RPMI7951 (cell line): ENCODE data around the gene CGGBP1. TPM values are rescaled to one million over a fixed set of nuclear protein-coding genes. Genes with fewer than 3 reads are reported as not detected.
"Not testable (repeated sequence)": the region's sequence is repeated elsewhere in the genome, so short reads cannot be mapped to it uniquely, and the experiment has no call there.

Experiments
- DNase-seq: peaks from one replicate; pipeline ENCODE4 v3.0.0-alpha.2; 2012; ENCODE audit warnings: low read depth
- total RNA-seq: library from RNA; depleted of rRNA; stranded (reverse); fragments of >200 nt; shearing (Covaris generic); gene quantifications from 2 replicates; pipeline ENCODE4 v1.2.3, GENCODE V29; 2014; rRNA removed

CGGBP1 gene
- total RNA-seq, 1 experiment from 2014 or later = 94.9 TPM

DNA sequence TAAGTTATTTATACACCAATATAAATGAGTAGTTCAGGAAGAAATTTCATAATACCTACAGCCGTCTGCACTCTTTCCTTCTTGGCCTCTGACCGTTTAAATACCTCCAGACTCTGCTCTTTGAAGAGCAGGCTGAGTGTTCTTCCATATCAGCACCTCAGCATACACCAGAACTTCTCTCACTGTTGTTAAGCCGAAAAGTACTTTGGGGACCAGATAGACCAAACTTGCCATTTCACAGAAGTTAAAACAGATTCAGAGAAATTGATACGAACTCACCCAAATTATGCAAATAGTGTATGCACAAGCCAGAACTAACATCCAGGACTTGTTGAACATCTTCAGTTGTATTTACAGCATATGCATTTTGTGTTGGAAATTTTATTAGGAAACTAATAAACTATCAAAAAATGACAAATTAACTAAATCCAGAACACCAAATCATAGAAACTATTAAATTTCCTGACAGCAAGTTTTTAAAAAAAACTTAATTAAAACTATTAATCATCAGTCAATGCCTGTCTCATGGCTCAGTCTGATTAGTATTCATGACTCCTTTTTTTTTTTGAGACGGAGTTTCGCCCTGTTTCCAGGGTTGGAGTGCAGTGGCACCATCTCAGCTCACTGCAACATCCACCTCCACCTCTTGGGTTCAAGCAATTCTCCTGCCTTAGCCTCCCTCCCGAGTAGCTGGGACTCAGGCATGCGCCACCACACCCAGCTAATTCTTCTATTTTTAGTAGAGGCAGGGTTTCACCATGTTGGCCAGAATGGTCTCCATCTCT is 24.1 kb downstream of the CGGBP1 start:
- DNase-seq = peak; percentile 18

DNA sequence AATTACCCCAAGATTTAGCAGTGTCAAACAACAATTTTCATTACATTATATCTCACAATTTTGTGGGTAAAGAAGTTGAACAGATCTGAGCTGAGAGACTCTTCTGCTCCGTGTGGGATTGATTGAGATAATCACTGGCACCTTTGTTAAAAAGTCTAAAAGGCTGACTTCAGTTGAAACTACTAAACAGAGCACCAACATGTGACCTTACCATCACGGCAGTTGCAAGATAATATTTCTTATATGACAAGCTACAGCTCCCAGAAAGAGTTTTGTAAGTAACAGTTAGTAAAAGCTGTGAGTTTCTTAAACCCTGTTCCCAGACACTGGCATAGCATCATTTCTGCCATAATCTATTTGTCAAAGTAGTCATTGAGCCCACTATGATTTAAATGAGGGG is 25.0 kb downstream of the CGGBP1 start:
- DNase-seq = no peak

DNA sequence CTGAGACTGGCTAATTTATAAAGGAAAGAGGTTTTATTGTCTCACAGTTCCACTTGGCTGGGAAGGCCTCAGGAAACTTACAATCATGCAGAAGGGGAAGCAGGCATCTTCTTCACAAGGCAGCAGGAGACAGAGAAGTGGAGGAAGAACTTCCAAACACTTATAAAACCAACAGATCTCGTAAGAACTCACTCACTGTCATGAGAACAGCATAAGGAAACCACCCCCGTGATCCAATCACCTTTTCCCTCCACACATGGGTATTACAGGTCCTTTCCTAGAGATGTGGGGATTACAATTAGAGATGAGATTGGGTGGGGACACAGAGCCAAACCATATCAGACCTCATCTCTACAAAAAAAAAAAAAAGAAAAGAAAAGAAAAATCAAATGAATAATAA is 25.7 kb downstream of the CGGBP1 start:
- DNase-seq = no peak

DNA sequence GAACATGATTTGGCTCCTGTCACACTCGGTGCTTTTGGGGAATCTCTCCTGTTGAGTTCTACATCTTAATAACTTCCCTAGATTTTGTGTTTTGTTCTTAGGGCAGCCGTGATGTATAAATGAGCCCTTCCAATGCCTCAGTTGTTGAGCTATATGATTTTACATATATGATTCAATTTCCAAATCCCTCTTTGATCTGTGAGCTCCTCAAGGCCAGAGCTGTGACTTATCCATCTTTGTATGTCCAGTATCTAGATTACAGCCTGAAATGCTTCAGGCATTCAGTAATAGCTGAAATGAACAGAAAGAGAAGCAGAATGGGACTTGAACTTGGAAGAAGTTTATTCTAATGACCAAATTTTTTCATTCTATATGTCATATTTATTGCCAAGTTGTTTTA is 26.6 kb downstream of the CGGBP1 start:
- no peak for DNase-seq

DNA sequence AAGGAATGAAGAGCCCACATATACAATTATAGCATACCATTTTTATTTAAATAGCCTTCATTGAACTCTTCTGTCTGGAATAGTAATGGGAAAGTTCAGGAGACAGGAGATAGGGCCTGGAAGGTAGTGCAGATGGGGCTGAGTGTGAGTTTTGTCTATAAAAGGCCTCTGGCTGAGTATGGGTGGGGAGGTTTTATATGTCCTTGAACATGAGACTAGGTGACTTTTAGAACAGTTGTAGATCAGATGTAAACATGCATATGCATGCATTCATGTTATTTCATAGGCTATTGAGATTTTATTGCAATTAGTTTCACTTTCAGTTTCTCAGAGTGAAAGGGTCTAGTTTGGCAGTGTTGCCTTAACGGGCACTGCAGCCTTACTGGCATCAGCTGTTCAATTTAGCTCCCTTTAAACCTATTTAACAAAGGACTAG is 27.1 kb downstream of the CGGBP1 start:
- peak; percentile 71 for DNase-seq

DNA sequence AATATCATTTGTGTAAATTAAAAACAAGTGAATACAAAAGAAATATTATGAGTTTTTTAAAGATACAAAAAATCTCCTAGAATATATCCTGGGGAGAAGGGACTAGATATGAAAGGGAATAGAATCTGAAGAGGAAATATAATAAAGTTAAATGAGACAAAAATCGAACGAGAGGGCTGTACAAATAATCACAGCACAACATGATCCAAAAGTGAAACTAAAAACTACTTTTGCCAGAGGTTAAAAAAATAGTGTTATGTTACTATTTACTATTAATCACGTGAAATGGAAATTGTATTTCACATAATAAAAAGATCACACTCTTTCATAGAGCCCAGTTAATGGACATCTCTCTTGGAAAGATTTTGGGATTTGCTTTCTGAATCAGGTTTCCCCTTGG is 28.6 kb downstream of the CGGBP1 start:
- no peak for DNase-seq

DNA sequence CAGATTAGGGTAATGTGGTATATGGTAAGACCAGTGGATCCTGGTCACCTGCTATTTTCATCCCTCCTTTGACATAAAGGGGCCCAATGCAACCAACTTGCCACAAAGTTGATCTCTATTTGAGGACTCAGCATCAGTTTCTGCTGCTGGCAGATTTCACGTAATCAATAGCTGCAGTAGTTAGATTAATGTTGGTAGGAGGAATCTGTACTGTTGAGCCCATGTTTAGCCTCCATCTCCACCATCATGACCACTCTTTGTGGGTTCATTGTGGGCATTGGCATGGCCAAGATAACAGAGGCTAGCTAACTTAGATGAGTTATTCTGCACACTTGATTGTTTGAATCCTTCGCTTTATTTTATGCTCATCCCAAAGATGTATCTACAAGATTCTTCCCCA is 29.9 kb downstream of the CGGBP1 start:
- no peak for DNase-seq

DNA sequence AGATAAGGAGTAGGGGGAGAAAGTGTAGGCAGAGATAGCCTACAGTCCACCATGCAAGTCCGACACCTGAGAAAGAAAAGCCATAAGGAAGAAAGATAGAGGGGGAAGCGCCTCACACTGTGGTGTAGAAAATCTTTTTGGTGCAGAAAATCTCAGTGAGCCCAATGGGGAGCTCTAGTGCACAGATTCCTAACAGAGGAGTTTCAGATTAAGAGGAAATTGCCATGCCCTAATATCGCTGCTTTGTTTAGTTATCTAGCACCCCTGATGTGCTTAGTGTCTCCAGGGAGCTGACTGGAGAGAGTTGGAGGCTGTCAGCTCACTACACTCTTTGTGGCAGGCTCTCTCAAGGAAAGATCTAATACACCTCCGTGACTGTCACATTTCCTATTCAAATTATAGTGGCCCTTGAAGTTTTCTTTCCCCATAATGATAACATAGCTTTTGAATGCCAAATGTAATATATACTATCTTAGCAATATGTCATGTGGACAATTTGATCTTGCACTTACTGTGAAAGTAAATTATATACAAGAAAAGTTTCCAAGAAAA is 33.7 kb downstream of the CGGBP1 start:
- no peak for DNase-seq

DNA sequence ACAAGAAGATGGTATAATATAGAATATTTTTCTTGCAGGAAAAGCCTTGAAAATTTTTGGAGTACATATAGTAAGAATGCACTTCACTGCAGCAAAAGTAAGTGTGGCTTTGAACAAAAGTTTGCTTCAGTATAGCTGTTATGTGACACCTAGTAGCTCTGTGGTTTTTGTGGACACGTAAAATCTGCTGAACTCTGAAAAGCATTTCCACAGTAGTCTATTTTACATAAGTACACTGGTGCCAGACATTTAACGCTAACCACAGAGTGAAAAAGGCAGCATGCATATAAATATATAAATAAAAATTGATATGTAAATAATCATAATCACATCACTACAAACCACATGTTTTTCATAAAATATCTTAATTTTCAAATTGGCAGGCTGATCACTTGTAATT is 39.8 kb downstream of the CGGBP1 start:
- no peak for DNase-seq

DNA sequence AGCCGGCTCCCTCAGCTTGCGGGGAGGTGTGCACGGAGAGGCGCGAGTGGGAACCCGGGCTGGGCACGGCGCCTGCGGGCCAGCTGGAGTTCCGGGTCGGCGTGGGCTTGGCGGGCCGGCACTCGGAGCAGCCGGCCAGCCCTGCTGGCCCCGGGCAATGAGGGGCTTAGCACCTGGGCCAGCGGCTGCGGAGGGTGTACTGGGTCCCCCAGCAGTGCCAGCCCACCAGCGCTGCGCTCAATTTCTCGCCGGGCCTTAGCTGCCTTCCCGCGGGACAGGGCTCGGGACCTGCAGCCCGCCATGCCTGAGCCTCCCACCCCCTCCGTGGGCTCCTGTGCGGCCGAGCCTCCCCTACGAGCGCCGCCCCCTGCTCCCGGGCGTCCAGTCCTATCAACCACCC is 43.1 kb downstream of the CGGBP1 start:
- DNase-seq = not testable (repeated sequence)

DNA sequence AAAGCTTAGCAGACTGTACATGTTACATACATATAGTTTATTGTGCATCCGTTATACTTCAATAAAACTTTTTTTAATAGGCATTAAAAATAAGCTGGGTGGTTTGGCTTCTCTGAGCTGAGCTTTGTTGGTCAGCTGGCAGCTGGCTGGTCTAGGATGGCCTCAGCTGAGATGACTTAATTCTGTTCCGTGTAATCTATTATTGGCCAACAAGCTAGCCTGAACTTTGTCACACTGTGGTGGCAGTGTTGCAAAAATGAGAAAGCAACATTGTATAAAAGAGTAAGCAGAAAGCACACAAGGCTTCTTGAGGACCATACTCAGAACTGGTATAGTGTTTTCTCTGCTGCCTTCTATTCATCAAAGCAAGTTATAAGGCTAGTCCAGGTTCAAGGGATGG is 45.2 kb downstream of the CGGBP1 start:
- DNase-seq = no peak

DNA sequence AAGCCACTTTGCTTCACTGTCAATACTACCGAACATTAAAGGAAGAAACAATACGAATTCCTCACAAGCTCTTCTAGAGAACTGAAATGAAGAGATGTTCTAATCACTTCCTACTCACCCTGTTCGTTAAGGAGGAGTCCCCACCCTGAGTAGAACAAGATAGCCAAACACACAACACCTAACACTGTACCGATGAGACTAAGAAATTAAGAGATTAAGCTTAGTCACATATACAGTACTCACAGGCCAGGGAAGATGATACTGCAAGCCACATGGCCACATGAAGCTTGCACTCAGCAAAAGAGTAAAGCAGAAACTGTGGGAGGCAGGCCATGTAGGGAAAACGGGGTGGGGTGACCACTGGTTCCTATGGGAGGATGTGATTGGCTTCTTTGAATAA is 48.0 kb downstream of the CGGBP1 start:
- DNase-seq = no peak

DNA sequence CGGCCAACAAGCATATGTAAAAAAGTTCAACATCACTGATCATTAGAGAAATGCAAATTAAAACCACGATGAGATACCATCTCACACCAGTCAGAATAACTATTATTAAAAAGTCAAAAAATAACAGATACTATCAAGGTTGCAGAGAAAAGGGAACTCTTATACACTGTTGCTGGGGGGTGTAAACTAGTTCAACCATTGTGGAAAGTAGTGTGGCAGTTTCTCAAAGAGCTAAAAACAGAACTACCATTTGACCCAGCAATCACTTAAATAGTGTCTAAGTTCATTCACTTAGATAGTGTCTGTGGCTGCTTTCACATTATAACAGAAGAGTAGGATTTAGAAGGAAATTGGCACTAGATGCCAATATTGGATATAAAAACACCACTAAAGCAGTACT is 49.7 kb downstream of the CGGBP1 start:
- DNase-seq = no peak

DNA sequence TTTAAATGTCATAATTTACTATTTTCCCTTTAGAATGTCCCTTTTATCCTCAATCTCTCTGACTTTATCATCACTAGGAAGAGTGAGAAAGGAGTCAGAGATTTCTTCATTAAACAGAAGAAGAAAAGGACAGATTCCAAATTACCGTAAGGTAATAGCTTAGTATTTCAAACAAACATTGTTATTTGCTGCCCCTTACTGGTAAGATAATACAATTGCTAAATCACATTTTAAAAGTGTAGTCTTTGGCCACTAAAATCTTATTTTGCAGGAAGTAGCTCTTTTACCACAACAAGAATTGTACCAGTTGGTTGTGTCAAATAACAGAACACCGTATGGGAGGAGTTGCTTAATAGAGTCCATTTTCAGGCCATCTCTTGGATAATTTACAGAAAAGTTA is 53.7 kb downstream of the CGGBP1 start:
- DNase-seq = peak; percentile 50

DNA sequence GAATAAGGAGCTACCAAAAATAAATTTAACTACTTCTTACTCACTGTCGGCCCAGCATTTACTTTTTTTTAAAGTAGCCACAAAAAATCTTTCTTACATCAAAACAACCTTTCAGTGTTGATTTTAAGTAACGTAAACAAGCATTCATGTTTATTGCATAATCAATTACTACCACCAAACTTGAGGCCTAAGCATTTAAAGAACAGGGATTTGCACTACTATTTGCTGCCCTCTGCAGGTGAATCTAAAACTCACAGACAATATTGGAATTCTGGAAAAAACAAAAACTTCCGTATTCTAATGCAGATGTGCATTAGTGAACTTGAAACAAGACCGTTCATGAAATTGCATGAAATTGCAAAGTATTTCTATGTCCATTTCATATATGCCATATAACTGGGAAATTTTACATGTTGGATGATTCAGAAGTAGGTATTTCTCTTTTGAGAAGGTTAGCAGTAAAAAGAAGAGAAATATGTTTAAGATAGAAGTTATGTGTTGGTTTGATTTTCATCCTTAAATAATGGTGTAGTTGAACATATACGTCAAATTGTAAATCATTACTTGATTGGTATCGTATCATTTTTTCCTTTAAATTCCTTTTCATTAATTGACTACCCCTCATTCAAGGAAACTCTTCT is 55.6 kb downstream of the CGGBP1 start:
- DNase-seq = peak; percentile 54

DNA sequence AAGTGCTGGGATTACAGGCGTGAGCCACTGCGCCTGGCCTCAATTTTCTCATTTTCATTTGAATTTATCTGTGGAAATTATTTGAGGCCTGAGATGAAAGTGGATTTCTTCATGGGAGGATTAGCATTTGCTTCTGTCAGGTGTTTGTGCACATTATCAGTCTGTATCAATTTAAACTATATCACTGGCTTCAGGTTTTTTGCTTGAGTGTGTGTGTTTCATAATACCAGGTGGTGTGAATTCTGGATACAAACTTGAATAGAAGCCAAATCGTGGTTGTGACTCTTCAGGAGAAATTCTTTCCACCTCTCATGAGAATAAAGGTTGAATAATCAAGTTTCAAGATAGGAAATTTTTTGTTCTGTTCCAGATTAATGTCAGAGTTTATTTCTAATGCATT is 56.4 kb downstream of the CGGBP1 start:
- no peak for DNase-seq

Other genes with a start within 250 kb of the CGGBP1 start
- 17.3 and 18.1 TPM in 2 replicates for gene ZNF654, start 250 bp upstream of the CGGBP1 start, total RNA-seq
- gene C3orf38, start 91.0 kb upstream of the CGGBP1 start, total RNA-seq = 25.6 and 29.9 TPM in 2 replicates